HEK293 (cell line): ENCODE measurements around the gene ZER1.

Experiments
- CTCF ChIP-seq: fragments of 450-650 bp; formaldehyde crosslinking; IDR thresholded peaks from 2 replicates; pipeline ENCODE4 v1.5.1; 2016; ENCODE audit warnings: missing biosample characterization, missing genetic modification characterization
- OVOL3 ChIP-seq: fragments of 450-650 bp; formaldehyde crosslinking; IDR thresholded peaks from 2 replicates; pipeline ENCODE4 v1.5.1; 2016; ENCODE audit warnings: missing biosample characterization, missing genetic modification characterization
- PRDM2 ChIP-seq: fragments of 450-650 bp; formaldehyde crosslinking; IDR thresholded peaks from 2 replicates; pipeline ENCODE4 v1.5.1; 2016; ENCODE audit warnings: missing biosample characterization, missing genetic modification characterization, borderline replicate concordance
- ZNF239 ChIP-seq: fragments of 450-650 bp; formaldehyde crosslinking; IDR thresholded peaks from 2 replicates; pipeline ENCODE4 v1.5.1; 2016; ENCODE audit warnings: missing biosample characterization, missing genetic modification characterization
- ZNF513 ChIP-seq: fragments of 450-650 bp; IDR thresholded peaks from 2 replicates; pipeline ENCODE4 v1.5.1; 2018; ENCODE audit warnings: missing biosample characterization, missing genetic modification characterization
- ZNF664 ChIP-seq: fragments of 450-650 bp; formaldehyde crosslinking; IDR thresholded peaks from 2 replicates; pipeline ENCODE4 v1.5.1; 2016; ENCODE audit warnings: missing biosample characterization, missing genetic modification characterization
- ZNF785 ChIP-seq: fragments of 450-650 bp; formaldehyde crosslinking; IDR thresholded peaks from 2 replicates; pipeline ENCODE4 v1.5.1; 2016; ENCODE audit warnings: missing biosample characterization, missing genetic modification characterization
- ZNF792 ChIP-seq: fragments of 450-650 bp; formaldehyde crosslinking; IDR thresholded peaks from 2 replicates; pipeline ENCODE4 v1.5.1; 2016; ENCODE audit warnings: missing biosample characterization, missing genetic modification characterization

- TF ChIP-seq PRDM2 (tag by site-specific recombination) (no peak), ZNF239 (tag by site-specific recombination) (no peak), CTCF (tag by site-specific recombination) (no peak), ZNF792 (tag by site-specific recombination) (no peak), ZNF513 (no peak), OVOL3 (no peak), ZNF664 (no peak), ZNF785 (no peak)
These were observed 83.0 kb downstream of the ZER1 start, which contains the start of gene SET for GRCh38 chr9:128688501-128689292.
